HCT116 (cell line): ENCODE measurements around the gene CIC.

Experiments used
- CTCF ChIP-seq, 3 experiments: fragments of 200-600 bp in 1 of 3; sonication (generic) in 1 of 3; IDR thresholded peaks in 2 of 3; conservative IDR thresholded peaks in 1 of 3; 2 replicates each; pipeline ENCODE4 v1.5.1; 2012 to 2017; ENCODE audit warnings: low read depth in 2 of 3, low read length in 2 of 3, antibody characterized with exemption in 1 of 3, borderline replicate concordance in 1 of 3, control low read depth in 1 of 3, mild to moderate bottlenecking in 1 of 3, mixed read lengths in 1 of 3, mixed run types in 1 of 3, moderate library complexity in 1 of 3; ENCODE audit not compliant: insufficient read depth in 1 of 3
- EGR1 ChIP-seq: IDR thresholded peaks from 2 replicates; pipeline ENCODE4 v1.6.1; 2012; ENCODE audit warnings: low read depth
- EZH2 ChIP-seq: fragments of 200-600 bp; sonication (generic); IDR thresholded peaks from 2 replicates; pipeline ENCODE4 v1.6.1; 2017; ENCODE audit warnings: antibody characterized with exemption, mixed run types
- POLR2AphosphoS5 ChIP-seq: IDR thresholded peaks from 2 replicates; pipeline ENCODE4 v1.6.1; 2011; ENCODE audit warnings: mild to moderate bottlenecking, low read depth, low read length, moderate library complexity
- RAD21 ChIP-seq: IDR thresholded peaks from 2 replicates; pipeline ENCODE4 v1.6.1; 2012; ENCODE audit warnings: low read depth, mild to moderate bottlenecking
- SIN3A ChIP-seq: IDR thresholded peaks from 2 replicates; pipeline ENCODE4 v1.6.1; 2012; ENCODE audit warnings: low read depth
- SP1 ChIP-seq: IDR thresholded peaks from 2 replicates; pipeline ENCODE4 v1.6.1; 2012; ENCODE audit warnings: low read depth
- ZFX ChIP-seq: fragments of 450-650 bp; IDR thresholded peaks from 2 replicates; pipeline ENCODE4 v1.6.1; 2017
- TF ChIP-seq, protein P1 (sequence below): IDR thresholded peaks from 2 replicates; pipeline ENCODE4 v1.6.1; 2012

DNA sequence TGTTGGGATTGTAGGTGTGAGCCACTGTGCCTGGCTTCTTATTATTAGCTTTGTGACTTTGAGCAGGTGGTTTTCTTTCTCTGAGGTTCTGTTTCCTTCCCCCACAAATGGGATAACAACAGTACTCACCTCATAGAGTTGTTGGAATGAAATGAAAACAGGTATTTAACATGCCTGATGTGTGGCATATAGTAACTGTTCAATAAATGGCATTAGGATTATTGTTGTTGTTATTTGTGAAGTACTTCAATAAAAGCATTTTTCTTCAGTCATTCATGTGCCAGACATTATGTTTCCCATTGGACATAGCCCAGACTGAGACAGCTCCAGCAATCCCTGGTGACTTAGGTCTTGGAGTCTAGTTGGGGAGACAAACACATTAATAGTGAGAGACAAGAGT, 57.9 kb downstream of the CIC start:
- TF ChIP-seq SP1 (no peak), CTCF (IDR thresholded peaks at IDR 0.05 in 2 of 3, conservative IDR thresholded peaks at IDR 0.05 in 1 of 3; ENCODE audit: borderline replicate concordance in 1 of 3, insufficient read depth in 1 of 3, low read depth in 2 of 3, low read length in 2 of 3) (no peak), POLR2AphosphoS5 (no peak), EGR1 (no peak), ZFX (no peak), SIN3A (no peak), RAD21 (no peak), EZH2 (no peak)
- TF ChIP-seq, protein P1, sequence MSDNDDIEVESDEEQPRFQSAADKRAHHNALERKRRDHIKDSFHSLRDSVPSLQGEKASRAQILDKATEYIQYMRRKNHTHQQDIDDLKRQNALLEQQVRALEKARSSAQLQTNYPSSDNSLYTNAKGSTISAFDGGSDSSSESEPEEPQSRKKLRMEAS = no peak
